DND-41 (cell line): ENCODE results near the gene RAB3B.

ENCODE experiments used
- CTCF ChIP-seq: IDR thresholded peaks from 2 replicates; pipeline ENCODE4 v1.5.1; 2012; ENCODE audit warnings: borderline replicate concordance, low read length, moderate library complexity, mild to moderate bottlenecking; ENCODE audit not compliant: poor library complexity, severe bottlenecking; ENCODE audit errors: extremely low read depth
- EZH2 ChIP-seq: IDR thresholded peaks from 3 replicates; pipeline ENCODE4 v1.6.1; 2012; ENCODE audit warnings: borderline replicate concordance, low read depth, mild to moderate bottlenecking, moderate library complexity, low read length, inconsistent platforms; ENCODE audit not compliant: severe bottlenecking

DNA sequence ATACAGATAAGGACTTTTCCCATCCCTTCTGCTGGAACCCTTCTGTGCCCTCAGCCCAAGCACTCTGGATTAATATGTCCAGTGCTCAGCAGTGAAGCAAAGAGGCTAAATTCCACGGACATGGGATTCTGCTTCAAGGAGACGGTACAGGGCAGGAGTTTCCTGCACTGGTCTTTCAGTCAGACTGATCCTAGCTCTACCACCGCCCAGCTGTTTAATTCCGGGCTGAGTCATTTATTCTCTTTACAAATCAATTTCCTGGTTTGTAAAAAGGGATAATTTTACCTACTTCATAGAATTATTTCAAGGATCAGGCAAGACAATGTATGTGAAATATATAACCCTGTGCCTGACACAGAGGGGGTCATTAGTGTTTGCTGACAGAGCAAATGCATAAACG, 70.4 kb downstream of the RAB3B start:
- TF ChIP-seq CTCF (no peak), EZH2 (no peak)
